ENCODE measurements around the gene FCER2. TPM values are rescaled to one million over a fixed set of nuclear protein-coding genes. Genes with fewer than 3 reads are reported as not detected.

Gene FCER2
- polyA plus RNA-seq, 2 of the 4 experiments (the other 2 are of a cell fraction), result not detected

- no peak for TF ChIP-seq BCL3 (IDR thresholded peaks at IDR 0.05)
- TF ChIP-seq EHMT2 (IDR thresholded peaks at IDR 0.05; ENCODE audit: low read depth), result no peak
- no peak for TF ChIP-seq HDAC2 (IDR thresholded peaks at IDR 0.05)
- TF ChIP-seq ATOH8 (CRISPR knock-in tag; IDR thresholded peaks at IDR 0.05; ENCODE audit: low read depth), result no peak
- no peak for ATAC-seq
- WGBS (ENCODE audit: missing lambda C conversion rate), result 61% methylated on average over 4 of the region's 4 CpGs
- ChIA-PET CTCF (interaction anchor here (0.6 kb wide), 1 partner anchor 15 kb away, joined by 3 read pairs; no protein-coding TSS in a partner anchor), POLR2A (no interaction called here)
- Histone ChIP-seq H3K9me3 (no peaks in the 10 kb centered on the region), H3K27ac (no peak overlapping the region), H3K4me1 (no peaks in the 10 kb centered on the region), H3K4me3 (no peak overlapping the region), H3K4me2 (no peak overlapping the region)
- no peak for FAIRE-seq
- no peak for DNase-seq (ENCODE audit: low read depth in 1 of 2, low spot score in 1 of 2)
These were observed 36.9 kb downstream of the FCER2 start for GRCh38 chr19:7665076-7665475.

GRCh38 chr19:7663706-7664105 lies 38.2 kb downstream of the FCER2 start:
- ChIA-PET POLR2A (no interaction called here), CTCF (interaction anchor here (0.9 to 3.8 kb wide), 3 partner anchors 11 to 17 kb away, joined by 4 to 18 read pairs (median 5); partner anchors contain the start of gene TRAPPC5)
- no peak for TF ChIP-seq ZFP36 (IDR thresholded peaks at IDR 0.05; ENCODE audit: borderline replicate concordance, partially characterized antibody)
- TF ChIP-seq RARB (CRISPR knock-in tag; IDR thresholded peaks at IDR 0.05), result no peak
- no peak for TF ChIP-seq FOSB (CRISPR knock-in tag; IDR thresholded peaks at IDR 0.05)
- TF ChIP-seq SREBF2 (IDR thresholded peaks at IDR 0.05), result no peak
- TF ChIP-seq CHD4 (IDR thresholded peaks at IDR 0.05; ENCODE audit: borderline replicate concordance), result no peak
- DNase-seq (ENCODE audit: low read depth in 1 of 2, low spot score in 1 of 2) (no peak), FAIRE-seq (no peak), ATAC-seq (no peak)
- Histone ChIP-seq H3K9me3 (no peaks in the 10 kb centered on the region), H3K4me3 (no peak overlapping the region), H3K4me1 (no peaks in the 10 kb centered on the region), H3K4me2 (no peak overlapping the region), H3K27ac (no peak overlapping the region)
- WGBS (ENCODE audit: missing lambda C conversion rate), result 68% methylated on average over 7 of the region's 7 CpGs

- no peaks in the 10 kb centered on the region for H3K9me3 ChIP-seq
- TF ChIP-seq KDM1A (IDR thresholded peaks at IDR 0.05; ENCODE audit: low read depth) (no peak), NPAS2 (CRISPR knock-in tag; IDR thresholded peaks at IDR 0.05; ENCODE audit: borderline replicate concordance) (no peak), GATA3 (IDR thresholded peaks at IDR 0.05; ENCODE audit: borderline replicate concordance) (no peak), ZFP36 (IDR thresholded peaks at IDR 0.05; ENCODE audit: borderline replicate concordance, partially characterized antibody) (no peak), REST (IDR thresholded peaks at IDR 0.05) (no peak), MYC (IDR thresholded peaks at IDR 0.05; ENCODE audit: borderline replicate concordance, low read length) (no peak), CTCF (IDR thresholded peaks at IDR 0.05) (no peak), EHF (CRISPR knock-in tag; IDR thresholded peaks at IDR 0.05) (no peak), POLR2A (IDR thresholded peaks at IDR 0.05; ENCODE audit: low read length) (no peak)
- FAIRE-seq, result no peak
- H3K27ac ChIP-seq, result no peak overlapping the region
- ChIA-PET POLR2A (no interaction called here), CTCF (interaction anchor here (0.6 to 3.8 kb wide), 4 partner anchors 10 to 206 kb away, joined by 3 to 18 read pairs (median 4); partner anchors contain the start of gene TRAPPC5)
- no peaks in the 10 kb centered on the region for H3K4me1 ChIP-seq
- 47% methylated on average over 14 of the region's 14 CpGs for WGBS (ENCODE audit: missing lambda C conversion rate)
- no peak for DNase-seq (ENCODE audit: low read depth in 1 of 2, low spot score in 1 of 2)
- no peak overlapping the region for H3K4me2 ChIP-seq
- H3K4me3 ChIP-seq, result no peak overlapping the region
- no peak for ATAC-seq
These were observed 39.3 kb downstream of the FCER2 start for GRCh38 chr19:7662657-7663056.
